Measurements from ENCODE around the gene ERV3-1. TPM values are rescaled to one million over a fixed set of nuclear protein-coding genes. Genes with fewer than 3 reads are reported as not detected.
A peak's percentile ranks its signal among the peaks of the same experiment; 100 is the strongest.
"Not testable (repeated sequence)": the region's sequence is repeated elsewhere in the genome, so short reads cannot be mapped to it uniquely, and the experiment has no call there.

ERV3-1 gene
- 10 to 100 TPM; 11.3 to 67.7 TPM for total RNA-seq

- Histone ChIP-seq H3K27ac (peak within 1 kb of the TSS; percentile 73 to 87), H3K4me1 (replicated peaks) (no peaks in the 10 kb centered on the region), H3K36me3 (no peaks in the 10 kb centered on the region), H3K4me3 (peak within 1 kb of the TSS; percentile 66 to 75), H3K27me3 (replicated peaks; ENCODE audit: insufficient read depth) (no peaks in the 10 kb centered on the region), H3K9me3 (no peaks in the 10 kb centered on the region)
- TF ChIP-seq CTCF (IDR thresholded peaks at IDR 0.05) (peak in 1 of 4 experiments; percentile 9), POLR2A (IDR thresholded peaks at IDR 0.05) (peak; percentile 95), POLR2AphosphoS5 (IDR thresholded peaks at IDR 0.05) (peak; percentile 96)
- DNase-seq (ENCODE audit: low spot score) = peak; percentile 97
- under 1% methylated on average over 33 of the region's 33 CpGs for WGBS
- intact Hi-C loops (cut with DNase I) = loop anchor here (2.0 kb wide), 1 partner anchor 212 kb away; the partner anchor contains the start of gene ZNF138
Measured at GRCh38 chr7:65006094-65006992, at the start of gene ERV3-1. Gene ERV3-1, minus strand, starts transcription at chr7:65006687. Its CDS starts 13,661 bp downstream, at chr7:64993026.

GRCh38 chr7:65055786-65056185 lies 49.3 kb upstream of the ERV3-1 start:
- intact Hi-C loops (cut with DNase I); DNase-seq (ENCODE audit: low spot score); H3K27me3 ChIP-seq (replicated peaks; ENCODE audit: insufficient read depth); H3K9me3 ChIP-seq; H3K36me3 ChIP-seq; H3K4me1 ChIP-seq (replicated peaks); H3K4me3 ChIP-seq; H3K27ac ChIP-seq: not testable (repeated sequence)
- whole genome bisulfite sequencing = 94% methylated on average over 4 of the region's 4 CpGs

- WGBS = 46% methylated on average over 2 of the region's 2 CpGs
- H3K4me3 ChIP-seq; H3K27ac ChIP-seq; intact Hi-C loops (cut with DNase I); H3K36me3 ChIP-seq; H3K9me3 ChIP-seq; DNase-seq (ENCODE audit: low spot score); H3K27me3 ChIP-seq (replicated peaks; ENCODE audit: insufficient read depth); H3K4me1 ChIP-seq (replicated peaks): not testable (repeated sequence)
Measured at GRCh38 chr7:65054466-65054994, 48.0 kb upstream of the ERV3-1 start.

GRCh38 chr7:65051654-65052053 lies 45.2 kb upstream of the ERV3-1 start:
- H3K27me3 ChIP-seq (replicated peaks; ENCODE audit: insufficient read depth); H3K4me3 ChIP-seq; intact Hi-C loops (cut with DNase I); H3K36me3 ChIP-seq; H3K9me3 ChIP-seq; H3K4me1 ChIP-seq (replicated peaks); H3K27ac ChIP-seq; DNase-seq (ENCODE audit: low spot score): not testable (repeated sequence)
- WGBS = 100% methylated on average over 1 of the region's 3 CpGs

- H3K27me3 ChIP-seq (replicated peaks; ENCODE audit: insufficient read depth); intact Hi-C loops (cut with DNase I); H3K27ac ChIP-seq; H3K4me3 ChIP-seq; H3K9me3 ChIP-seq; H3K36me3 ChIP-seq; DNase-seq (ENCODE audit: low spot score); H3K4me1 ChIP-seq (replicated peaks): not testable (repeated sequence)
Measured at GRCh38 chr7:65051139-65051538, 44.7 kb upstream of the ERV3-1 start.

- H3K4me1 ChIP-seq (replicated peaks); intact Hi-C loops (cut with DNase I); DNase-seq (ENCODE audit: low spot score); H3K9me3 ChIP-seq; H3K4me3 ChIP-seq; H3K36me3 ChIP-seq; H3K27ac ChIP-seq; H3K27me3 ChIP-seq (replicated peaks; ENCODE audit: insufficient read depth): not testable (repeated sequence)
- WGBS = 91% methylated on average over 4 of the region's 4 CpGs
Measured at GRCh38 chr7:65046329-65046728, 39.8 kb upstream of the ERV3-1 start.

GRCh38 chr7:65045589-65045988 lies 39.1 kb upstream of the ERV3-1 start:
- H3K4me3 ChIP-seq; intact Hi-C loops (cut with DNase I); H3K27ac ChIP-seq; H3K27me3 ChIP-seq (replicated peaks; ENCODE audit: insufficient read depth); H3K9me3 ChIP-seq; H3K36me3 ChIP-seq; DNase-seq (ENCODE audit: low spot score); H3K4me1 ChIP-seq (replicated peaks): not testable (repeated sequence)
- 94% methylated on average over 2 of the region's 2 CpGs for WGBS

GRCh38 chr7:65038767-65039166 lies 32.3 kb upstream of the ERV3-1 start:
- WGBS = 0% methylated on average over 24 of the region's 35 CpGs
- H3K9me3 ChIP-seq; H3K27me3 ChIP-seq (replicated peaks; ENCODE audit: insufficient read depth); H3K4me1 ChIP-seq (replicated peaks); H3K36me3 ChIP-seq; intact Hi-C loops (cut with DNase I): not testable (repeated sequence)
- peak; percentile 19 for DNase-seq (ENCODE audit: low spot score)
- Histone ChIP-seq H3K27ac (peak overlapping the region; percentile 89 to 91), H3K4me3 (peak overlapping the region; percentile 70 to 76)

Data from prostate gland (tissue), 2 donors.